HG03558 (cell line): ENCODE results near the gene PRKG1.

Source experiments
- ATAC-seq: cut with Tn5 transposase; IDR thresholded peaks from one replicate; pipeline ENCODE4 v1.9.1; 2021; ENCODE audit warnings: moderate number of reproducible peaks; ENCODE audit not compliant: unreplicated experiment; ENCODE audit errors: extremely low read depth

The PRKG1 gene

GRCh38 chr10:51821045-51821444 lies 746.8 kb downstream of the PRKG1 start:
- ATAC-seq, result no peak

- ATAC-seq, result no peak
Observed at GRCh38 chr10:51821745-51822144, 747.5 kb downstream of the PRKG1 start.

- ATAC-seq, result peak; percentile 75
Observed at GRCh38 chr10:51832652-51833383, 758.5 kb downstream of the PRKG1 start.

GRCh38 chr10:51834548-51834947 lies 760.3 kb downstream of the PRKG1 start:
- no peak for ATAC-seq

GRCh38 chr10:51838471-51838870 lies 764.2 kb downstream of the PRKG1 start:
- ATAC-seq, result no peak

- ATAC-seq, result no peak
Observed at GRCh38 chr10:51843966-51844365, 769.7 kb downstream of the PRKG1 start.

- no peak for ATAC-seq
Observed at GRCh38 chr10:51846856-51847506, 772.7 kb downstream of the PRKG1 start.

GRCh38 chr10:51852297-51852696 lies 778.0 kb downstream of the PRKG1 start:
- ATAC-seq, result no peak

- ATAC-seq, result no peak
Observed at GRCh38 chr10:51857305-51857704, 783.0 kb downstream of the PRKG1 start.

GRCh38 chr10:51860257-51860656 lies 786.0 kb downstream of the PRKG1 start:
- peak; percentile 68 for ATAC-seq

- no peak for ATAC-seq
Observed at GRCh38 chr10:51861051-51861450, 786.8 kb downstream of the PRKG1 start.

- ATAC-seq, result no peak
Observed at GRCh38 chr10:51861731-51862130, 787.4 kb downstream of the PRKG1 start.

- no peak for ATAC-seq
Observed at GRCh38 chr10:51862149-51862548, 787.9 kb downstream of the PRKG1 start.

GRCh38 chr10:51867956-51868355 lies 793.7 kb downstream of the PRKG1 start:
- no peak for ATAC-seq

- no peak for ATAC-seq
Observed at GRCh38 chr10:51874131-51874530, 799.8 kb downstream of the PRKG1 start.

GRCh38 chr10:51875610-51876009 lies 801.3 kb downstream of the PRKG1 start:
- ATAC-seq, result no peak

- no peak for ATAC-seq
Observed at GRCh38 chr10:51876503-51876902, 802.2 kb downstream of the PRKG1 start.

- ATAC-seq, result no peak
Observed at GRCh38 chr10:51876979-51877378, 802.7 kb downstream of the PRKG1 start.

- ATAC-seq, result no peak
Observed at GRCh38 chr10:51877636-51878035, 803.3 kb downstream of the PRKG1 start.

- ATAC-seq, result no peak
Observed at GRCh38 chr10:51878695-51879094, 804.4 kb downstream of the PRKG1 start.

- ATAC-seq, result peak; percentile 86
Observed at GRCh38 chr10:51879238-51879637, 805.0 kb downstream of the PRKG1 start.

- no peak for ATAC-seq
Observed at GRCh38 chr10:51881213-51881612, 806.9 kb downstream of the PRKG1 start.
